SK-N-SH treated with all-trans-retinoic acid at 6 μM for 48 hours (cell line): Measurements from ENCODE around the gene PTRH2.

Experiments
- ATAC-seq: fragments of 200-7000 bp; cut with Tn5 transposase; 3 replicates; pipeline ENCODE4 v1.9.1; 2020; ENCODE audit warnings: mild to moderate bottlenecking, moderate library complexity
- ARNTL ChIP-seq: fragments of 450-650 bp; formaldehyde crosslinking; IDR thresholded peaks from 2 replicates; pipeline ENCODE4 v1.5.0; 2020; ENCODE audit warnings: low read depth, mild to moderate bottlenecking, moderate library complexity, borderline replicate concordance
- BACH2 ChIP-seq: fragments of 250-450 bp; sonication (Bioruptor Pico); IDR thresholded peaks from 2 replicates; pipeline ENCODE4 v1.9.0; 2021; ENCODE audit warnings: mild to moderate bottlenecking, borderline replicate concordance
- CREB5 ChIP-seq: fragments of 250-450 bp; sonication (Bioruptor Pico); IDR thresholded peaks from 2 replicates; pipeline ENCODE4 v1.5.1; 2020; ENCODE audit warnings: low read depth, mild to moderate bottlenecking, moderate library complexity
- CSDC2 ChIP-seq: fragments of 250-450 bp; sonication (Bioruptor Pico); IDR thresholded peaks from 2 replicates; pipeline ENCODE4 v1.5.0; 2020; ENCODE audit warnings: mild to moderate bottlenecking, moderate library complexity
- CSRNP3 ChIP-seq: fragments of 250-450 bp; sonication (Bioruptor Pico); IDR thresholded peaks from 2 replicates; pipeline ENCODE4 v1.5.1; 2021; ENCODE audit warnings: mild to moderate bottlenecking, moderate library complexity
- ESRRG ChIP-seq: fragments of 250-450 bp; sonication (Bioruptor Pico); IDR thresholded peaks from 2 replicates; pipeline ENCODE4 v1.6.1; 2021; ENCODE audit warnings: mild to moderate bottlenecking
- GLIS3 ChIP-seq: fragments of 250-450 bp; sonication (Bioruptor Pico); IDR thresholded peaks from 2 replicates; pipeline ENCODE4 v1.5.0; 2020; ENCODE audit warnings: mild to moderate bottlenecking, moderate library complexity
- ISL1 ChIP-seq: fragments of 250-450 bp; sonication (Bioruptor Pico); IDR thresholded peaks from 2 replicates; pipeline ENCODE4 v2.1.2; 2022; ENCODE audit warnings: mild to moderate bottlenecking, moderate library complexity
- OSR1 ChIP-seq: fragments of 250-450 bp; sonication (Bioruptor Pico); IDR thresholded peaks from 2 replicates; pipeline ENCODE4 v1.8.0; 2022; ENCODE audit warnings: moderate library complexity, mild to moderate bottlenecking, inconsistent platforms
- PATZ1 ChIP-seq: fragments of 250-450 bp; sonication (Bioruptor Pico); IDR thresholded peaks from 2 replicates; pipeline ENCODE4 v1.8.0; 2020; ENCODE audit warnings: mild to moderate bottlenecking, moderate library complexity, borderline replicate concordance
- POU6F1 ChIP-seq: fragments of 250-450 bp; sonication (Bioruptor Pico); IDR thresholded peaks from 2 replicates; pipeline ENCODE4 v1.8.0; 2021; ENCODE audit warnings: low read depth, mild to moderate bottlenecking, moderate library complexity, borderline replicate concordance
- PPARA ChIP-seq: fragments of 250-450 bp; sonication (Bioruptor Pico); IDR thresholded peaks from 2 replicates; pipeline ENCODE4 v1.5.0; 2020; ENCODE audit warnings: mild to moderate bottlenecking, borderline replicate concordance
- RARB ChIP-seq: fragments of 250-450 bp; sonication (Bioruptor Pico); IDR thresholded peaks from 2 replicates; pipeline ENCODE4 v1.8.0; 2021; ENCODE audit warnings: mild to moderate bottlenecking, moderate library complexity
- SNAI2 ChIP-seq: fragments of 250-450 bp; sonication (Bioruptor Pico); IDR thresholded peaks from 2 replicates; pipeline ENCODE4 v1.5.0; 2020; ENCODE audit warnings: mild to moderate bottlenecking, moderate library complexity
- TCF4 ChIP-seq: fragments of 250-450 bp; sonication (Bioruptor Pico); IDR thresholded peaks from 2 replicates; pipeline ENCODE4 v1.8.0; 2021; ENCODE audit warnings: mild to moderate bottlenecking, moderate library complexity, borderline replicate concordance
- TSHZ2 ChIP-seq: fragments of 250-450 bp; sonication (Bioruptor Pico); IDR thresholded peaks from 2 replicates; pipeline ENCODE4 v1.5.0; 2020; ENCODE audit warnings: mild to moderate bottlenecking, moderate library complexity
- ZC3H10 ChIP-seq: fragments of 250-450 bp; sonication (Bioruptor Pico); IDR thresholded peaks from 2 replicates; pipeline ENCODE4 v1.5.1; 2021; ENCODE audit warnings: mild to moderate bottlenecking, moderate library complexity
- ZFP3 ChIP-seq: fragments of 250-450 bp; sonication (Bioruptor Pico); IDR thresholded peaks from 2 replicates; pipeline ENCODE4 v1.5.0; 2020; ENCODE audit warnings: mild to moderate bottlenecking, moderate library complexity
- ZFP30 ChIP-seq: fragments of 450-650 bp; formaldehyde crosslinking; IDR thresholded peaks from 2 replicates; pipeline ENCODE4 v1.5.0; 2022; ENCODE audit warnings: mild to moderate bottlenecking, moderate library complexity
- ZNF565 ChIP-seq: fragments of 450-650 bp; formaldehyde crosslinking; conservative IDR thresholded peaks from 2 replicates; pipeline ENCODE4 v1.5.0; 2020; ENCODE audit warnings: low read depth, mild to moderate bottlenecking, moderate library complexity
- ZNF70 ChIP-seq: fragments of 450-650 bp; formaldehyde crosslinking; IDR thresholded peaks from 2 replicates; pipeline ENCODE4 v1.5.0; 2020; ENCODE audit warnings: mild to moderate bottlenecking, moderate library complexity
- ZNF8 ChIP-seq: fragments of 450-650 bp; formaldehyde crosslinking; IDR thresholded peaks from 2 replicates; pipeline ENCODE4 v1.5.0; 2020; ENCODE audit warnings: mild to moderate bottlenecking, moderate library complexity

PTRH2 gene

GRCh38 chr17:59676716-59677115 is 30.5 kb downstream of the PTRH2 start:
- TF ChIP-seq CREB5, result no peak
- no peak for TF ChIP-seq TCF4 (CRISPR knock-in tag)
- TF ChIP-seq ZNF8 (CRISPR knock-in tag), result no peak
- no peak for TF ChIP-seq ARNTL (CRISPR knock-in tag)
- TF ChIP-seq CSRNP3 (CRISPR knock-in tag), result no peak
- TF ChIP-seq ZFP3, result no peak
- no peak for TF ChIP-seq POU6F1 (CRISPR knock-in tag)
- no peak for TF ChIP-seq ZC3H10 (CRISPR knock-in tag)
- no peak for TF ChIP-seq PPARA (CRISPR knock-in tag)
- no peak for TF ChIP-seq SNAI2 (CRISPR knock-in tag)
- TF ChIP-seq ISL1 (CRISPR knock-in tag), result no peak
- no peak for TF ChIP-seq BACH2 (CRISPR knock-in tag)
- TF ChIP-seq TSHZ2 (CRISPR knock-in tag), result no peak
- TF ChIP-seq GLIS3 (CRISPR knock-in tag), result no peak
- no peak for TF ChIP-seq OSR1 (CRISPR knock-in tag)
- TF ChIP-seq ZNF565 (CRISPR knock-in tag), result no peak
- peak; percentile 16 for ATAC-seq

GRCh38 chr17:59675231-59675630 is 32.0 kb downstream of the PTRH2 start:
- ATAC-seq, result no peak
- TF ChIP-seq CREB5 (no peak), POU6F1 (CRISPR knock-in tag) (no peak), ZNF70 (CRISPR knock-in tag) (no peak), TSHZ2 (CRISPR knock-in tag) (no peak), PATZ1 (CRISPR knock-in tag) (no peak), TCF4 (CRISPR knock-in tag) (no peak), ZC3H10 (CRISPR knock-in tag) (no peak), CSRNP3 (CRISPR knock-in tag) (no peak), BACH2 (CRISPR knock-in tag) (no peak), ESRRG (no peak), ZFP30 (no peak), PPARA (CRISPR knock-in tag) (no peak), ZFP3 (no peak), OSR1 (CRISPR knock-in tag) (no peak), RARB (CRISPR knock-in tag) (no peak), SNAI2 (CRISPR knock-in tag) (no peak), ZNF8 (CRISPR knock-in tag) (no peak), ZNF565 (CRISPR knock-in tag) (no peak), CSDC2 (no peak)
